ENCODE results near the gene AIF1. TPM values are rescaled to one million over a fixed set of nuclear protein-coding genes. Genes with fewer than 3 reads are reported as not detected.
A peak's percentile ranks its signal among the peaks of the same experiment; 100 is the strongest.

Gene AIF1
- total RNA-seq, 1 experiment from 2014 or later: not detected

DNA sequence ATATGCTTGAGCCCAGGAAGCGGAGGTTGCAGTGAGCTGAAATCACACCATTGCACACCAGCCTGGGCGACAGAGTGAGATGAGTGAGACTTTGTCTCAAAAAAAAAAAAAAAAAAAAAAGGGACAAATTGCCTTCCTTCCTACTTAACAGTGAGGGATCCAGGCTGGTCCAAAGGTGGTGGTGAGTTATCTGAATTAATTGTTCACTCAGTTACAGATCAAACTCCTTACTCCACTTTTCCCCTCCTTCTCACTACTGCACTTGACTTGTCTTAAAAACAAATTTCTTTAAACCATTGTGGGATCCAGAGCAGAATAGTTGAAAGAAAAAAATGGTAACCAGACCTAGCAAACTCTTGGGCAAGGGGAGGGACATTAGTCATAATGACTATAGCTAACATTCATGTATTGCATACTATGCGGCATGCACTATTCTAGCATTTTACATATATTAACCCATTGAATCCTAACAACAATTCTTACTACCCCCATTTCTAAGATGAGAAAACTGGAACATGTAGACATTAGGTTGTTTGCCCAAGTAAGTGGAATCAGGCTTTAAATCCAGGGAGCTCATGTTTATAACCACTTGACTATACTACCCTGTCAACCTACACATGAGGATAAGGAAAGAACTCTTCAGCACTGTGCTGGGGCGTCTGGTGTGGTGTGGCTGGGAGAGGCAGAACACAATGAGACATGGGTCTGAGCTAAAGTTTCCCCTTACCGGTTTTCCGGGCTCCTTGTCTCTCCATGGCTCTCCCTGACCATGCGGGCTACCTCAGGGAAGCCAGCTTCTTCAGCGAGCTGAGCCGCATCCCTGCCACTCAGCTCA, 48.3 kb downstream of the AIF1 start:
- DNase-seq (ENCODE audit: low spot score): no peak

DNA sequence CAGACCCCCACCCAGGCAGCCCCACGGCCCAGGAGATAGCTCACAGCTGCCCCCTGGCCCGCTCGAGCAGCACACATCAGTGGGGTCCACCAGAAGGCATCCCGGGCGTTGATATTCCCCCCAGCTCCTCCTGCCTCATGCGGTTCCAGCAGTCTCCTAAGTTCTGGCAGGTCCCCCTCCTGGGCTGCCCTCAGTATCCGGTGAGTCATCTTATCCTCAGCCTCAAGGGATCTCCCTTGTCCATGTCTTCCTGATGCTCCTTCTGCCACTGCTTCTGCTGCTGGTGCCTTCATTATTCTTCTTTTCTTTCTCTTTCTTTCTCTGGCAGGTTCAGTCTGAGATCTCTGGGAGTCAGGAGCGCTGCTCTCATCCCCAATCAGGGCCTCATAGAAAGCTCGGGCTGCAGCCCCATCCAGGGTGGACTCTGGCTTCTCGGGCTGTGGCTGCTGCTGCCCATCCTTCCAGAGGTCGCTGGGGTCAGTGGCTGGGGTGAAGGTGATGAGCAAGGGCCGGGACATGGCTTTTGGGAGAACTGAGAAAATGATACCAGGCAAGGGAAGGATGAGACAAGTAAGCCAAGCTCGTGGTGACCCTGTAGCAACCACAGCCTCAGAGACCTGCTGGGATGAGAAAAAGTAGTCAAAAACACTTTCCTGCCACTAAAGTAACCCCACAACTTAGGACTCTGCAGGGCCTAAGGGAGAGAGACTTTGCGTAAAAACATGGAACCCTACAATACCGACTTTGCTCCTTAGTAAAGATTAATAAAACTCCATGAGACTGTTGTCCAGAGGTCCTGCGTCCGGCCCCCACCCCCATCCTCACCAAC, 49.1 kb downstream of the AIF1 start:
- peak; percentile 58 for DNase-seq (ENCODE audit: low spot score)

DNA sequence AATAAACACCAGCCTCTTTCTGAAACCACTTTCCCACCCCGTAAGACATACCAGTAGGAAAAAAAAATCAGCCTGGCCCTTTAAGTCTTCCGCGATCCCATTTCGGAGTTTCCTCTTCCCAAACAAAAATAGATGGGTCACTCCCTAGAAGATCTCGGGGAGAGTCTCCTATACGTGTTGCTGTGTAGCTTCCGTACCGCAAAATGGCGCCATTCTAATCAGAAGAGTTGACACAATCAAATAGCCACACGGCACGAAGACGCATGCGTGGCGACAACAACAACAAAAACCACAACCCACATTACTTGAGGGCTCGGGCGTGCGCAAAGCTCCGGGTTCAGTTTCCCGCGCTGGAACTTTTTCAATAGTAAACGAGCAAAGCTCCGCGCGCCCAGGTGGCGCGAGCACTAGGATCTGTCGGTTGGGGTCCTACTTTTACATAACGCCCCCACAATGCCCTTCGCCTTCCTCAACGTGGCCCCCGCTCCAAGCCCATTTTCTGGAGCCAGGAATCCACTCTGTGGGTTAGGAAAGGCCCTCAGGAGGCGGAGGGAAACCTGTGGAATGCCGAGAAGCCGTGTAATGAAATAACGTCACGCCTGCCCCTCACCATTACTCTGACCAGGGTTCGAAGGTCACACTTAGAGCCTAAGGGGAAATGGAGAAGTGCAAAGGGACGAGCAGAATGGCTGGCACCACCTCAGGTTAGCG, 49.9 kb downstream of the AIF1 start, which contains the start of gene GPANK1:
Gene GPANK1 (minus strand): TSS at position 208 of the 711 bp plus-strand sequence. CDS start 519 bp downstream, outside the sequence.
- peak; percentile 97 for DNase-seq (ENCODE audit: low spot score)

DNA sequence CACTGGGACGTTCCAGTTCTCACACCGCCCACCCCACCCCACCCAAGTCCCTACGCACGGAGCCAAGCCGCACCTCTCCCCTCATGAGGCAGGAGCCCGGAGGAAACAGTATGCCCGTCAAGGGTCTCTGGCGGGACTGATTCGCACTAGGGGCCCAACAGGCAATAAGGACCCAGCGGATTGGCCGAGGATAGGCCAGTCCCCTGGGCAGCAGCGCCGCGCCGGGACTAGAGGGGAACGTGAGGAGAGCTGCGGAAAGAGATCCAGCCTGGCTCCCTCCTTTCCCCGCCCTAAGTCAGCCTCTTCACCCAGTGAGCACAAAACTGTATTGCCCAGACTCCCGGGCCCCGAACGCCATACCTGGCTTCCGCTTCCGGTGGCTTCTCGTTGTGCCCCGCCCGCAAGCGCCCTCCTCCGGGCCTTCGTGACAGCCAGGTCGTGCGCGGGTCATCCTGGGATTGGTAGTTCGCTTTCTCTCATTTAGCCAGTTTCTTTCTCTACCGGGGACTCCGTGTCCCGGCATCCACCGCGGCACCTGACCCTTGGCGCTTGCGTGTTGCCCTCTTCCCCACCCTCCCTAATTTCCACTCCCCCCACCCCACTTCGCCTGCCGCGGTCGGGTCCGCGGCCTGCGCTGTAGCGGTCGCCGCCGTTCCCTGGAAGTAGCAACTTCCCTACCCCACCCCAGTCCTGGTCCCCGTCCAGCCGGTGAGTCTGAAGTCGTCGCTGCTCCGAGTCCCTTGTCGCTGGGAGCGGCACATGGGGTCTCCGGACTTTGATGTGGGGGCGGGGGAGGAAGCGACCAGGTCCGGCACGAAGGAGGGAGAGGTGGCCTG, 50.7 kb downstream of the AIF1 start, which contains the start of gene CSNK2B:
Gene CSNK2B (plus strand): TSS at position 580 of the 836 bp plus-strand sequence. CDS start 752 bp downstream, outside the sequence.
- peak; percentile 97 for DNase-seq (ENCODE audit: low spot score)

DNA sequence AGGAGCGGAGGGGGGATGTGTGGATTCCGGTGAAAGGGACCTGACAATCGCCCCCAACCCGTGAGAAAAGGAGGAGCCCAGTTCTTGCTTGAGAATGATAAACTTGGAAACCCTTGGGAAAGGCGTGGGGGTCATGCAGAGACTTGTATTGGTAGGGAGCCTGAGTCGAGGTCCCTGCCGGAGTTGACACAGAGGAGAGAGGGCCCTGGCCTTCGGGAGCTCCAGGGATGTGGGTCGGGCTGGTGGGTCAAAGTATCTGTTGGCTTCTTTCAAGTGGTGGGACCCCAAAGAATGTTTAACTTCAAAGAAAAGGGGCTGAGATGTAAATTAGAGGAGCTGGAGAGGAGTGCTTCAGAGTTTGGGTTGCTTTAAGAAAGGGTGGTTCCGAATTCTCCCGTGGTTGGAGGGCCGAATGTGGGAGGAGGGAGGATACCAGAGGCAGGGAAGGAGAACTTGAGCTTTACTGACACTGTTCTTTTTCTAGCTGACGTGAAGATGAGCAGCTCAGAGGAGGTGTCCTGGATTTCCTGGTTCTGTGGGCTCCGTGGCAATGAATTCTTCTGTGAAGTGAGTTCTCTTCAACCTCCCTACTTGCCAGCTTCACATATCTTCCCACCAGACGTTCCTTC, 51.4 kb downstream of the AIF1 start:
- DNase-seq (ENCODE audit: low spot score): no peak

Other genes with a start within 250 kb of the AIF1 start
- 65.8 and 75.4 TPM in 2 replicates for gene MICA, start 211.6 kb upstream of the AIF1 start, total RNA-seq (2014; rRNA removed; shearing (Covaris generic))
- 12.2 and 14.5 TPM in 2 replicates for gene MICB, start 117.1 kb upstream of the AIF1 start, total RNA-seq (2014; rRNA removed; shearing (Covaris generic))
- not detected in 2 replicates for gene MCCD1, start 86.3 kb upstream of the AIF1 start, total RNA-seq (2014; rRNA removed; shearing (Covaris generic))
- gene DDX39B, start 73.2 kb upstream of the AIF1 start, total RNA-seq (2014; rRNA removed; shearing (Covaris generic)): 580 and 595 TPM in 2 replicates
- gene ATP6V1G2, start 68.6 kb upstream of the AIF1 start, total RNA-seq (2014; rRNA removed; shearing (Covaris generic)): 0.60 TPM in 1 of 2 replicates, not detected in the other
- gene NFKBIL1, start 67.6 kb upstream of the AIF1 start, total RNA-seq (2014; rRNA removed; shearing (Covaris generic)): 12.9 and 13.6 TPM in 2 replicates
- gene LTA, start 42.9 kb upstream of the AIF1 start, total RNA-seq (2014; rRNA removed; shearing (Covaris generic)): not detected in 2 replicates
- gene TNF, start 39.7 kb upstream of the AIF1 start, total RNA-seq (2014; rRNA removed; shearing (Covaris generic)): not detected in 2 replicates
- not detected in 2 replicates for gene LTB, start 32.8 kb upstream of the AIF1 start, total RNA-seq (2014; rRNA removed; shearing (Covaris generic))
- not detected in 2 replicates for gene LST1, start 29.0 kb upstream of the AIF1 start, total RNA-seq (2014; rRNA removed; shearing (Covaris generic))
- not detected in 2 replicates for gene NCR3, start 22.2 kb upstream of the AIF1 start, total RNA-seq (2014; rRNA removed; shearing (Covaris generic))
- gene PRRC2A, start 5.5 kb downstream of the AIF1 start, total RNA-seq (2014; rRNA removed; shearing (Covaris generic)): 26.2 and 36.1 TPM in 2 replicates
- 122 and 138 TPM in 2 replicates for gene BAG6, start 37.4 kb downstream of the AIF1 start, total RNA-seq (2014; rRNA removed; shearing (Covaris generic))
- gene APOM, start 40.7 kb downstream of the AIF1 start, total RNA-seq (2014; rRNA removed; shearing (Covaris generic)): 0.91 and 1.1 TPM in 2 replicates
- 19.3 and 20.8 TPM in 2 replicates for gene C6orf47, start 45.5 kb downstream of the AIF1 start, total RNA-seq (2014; rRNA removed; shearing (Covaris generic))
- gene GPANK1, start 49.8 kb downstream of the AIF1 start, total RNA-seq (2014; rRNA removed; shearing (Covaris generic)): 13.4 and 15.9 TPM in 2 replicates
- 443 and 553 TPM in 2 replicates for gene CSNK2B, start 50.8 kb downstream of the AIF1 start, total RNA-seq (2014; rRNA removed; shearing (Covaris generic))
- gene LY6G5B, start 54.7 kb downstream of the AIF1 start, total RNA-seq (2014; rRNA removed; shearing (Covaris generic)): not detected in 2 replicates
- gene LY6G5C, start 65.8 kb downstream of the AIF1 start, total RNA-seq (2014; rRNA removed; shearing (Covaris generic)): 0.97 TPM in 1 of 2 replicates, not detected in the other
- 28.0 and 34.6 TPM in 2 replicates for gene ABHD16A, start 88.1 kb downstream of the AIF1 start, total RNA-seq (2014; rRNA removed; shearing (Covaris generic))
- not detected in 2 replicates for gene LY6G6F, start 91.6 kb downstream of the AIF1 start, total RNA-seq (2014; rRNA removed; shearing (Covaris generic))
- not detected in 2 replicates for gene LY6G6D, start 100.1 kb downstream of the AIF1 start, total RNA-seq (2014; rRNA removed; shearing (Covaris generic))
- not detected in 2 replicates for gene LY6G6C, start 106.5 kb downstream of the AIF1 start, total RNA-seq (2014; rRNA removed; shearing (Covaris generic))
- gene MPIG6B, start 108.1 kb downstream of the AIF1 start, total RNA-seq (2014; rRNA removed; shearing (Covaris generic)): not detected in 2 replicates
- 75.2 and 101 TPM in 2 replicates for gene DDAH2, start 114.1 kb downstream of the AIF1 start, total RNA-seq (2014; rRNA removed; shearing (Covaris generic))
- 710 and 730 TPM in 2 replicates for gene CLIC1, start 121.3 kb downstream of the AIF1 start, total RNA-seq (2014; rRNA removed; shearing (Covaris generic))
- gene MSH5, start 124.8 kb downstream of the AIF1 start, total RNA-seq (2014; rRNA removed; shearing (Covaris generic)): 5.3 and 10.8 TPM in 2 replicates
- gene SAPCD1, start 147.4 kb downstream of the AIF1 start, total RNA-seq (2014; rRNA removed; shearing (Covaris generic)): 0.21 and 2.8 TPM in 2 replicates
- gene VWA7, start 162.1 kb downstream of the AIF1 start, total RNA-seq (2014; rRNA removed; shearing (Covaris generic)): 0.37 and 2.2 TPM in 2 replicates
- gene VARS1, start 180.5 kb downstream of the AIF1 start, total RNA-seq (2014; rRNA removed; shearing (Covaris generic)): 37.3 and 37.5 TPM in 2 replicates
- 108 and 123 TPM in 2 replicates for gene LSM2, start 191.7 kb downstream of the AIF1 start, total RNA-seq (2014; rRNA removed; shearing (Covaris generic))
- 0.85 and 1.0 TPM in 2 replicates for gene HSPA1L, start 200.0 kb downstream of the AIF1 start, total RNA-seq (2014; rRNA removed; shearing (Covaris generic))
- 29.8 and 31.5 TPM in 2 replicates for gene HSPA1A, start 200.3 kb downstream of the AIF1 start, total RNA-seq (2014; rRNA removed; shearing (Covaris generic))
- gene HSPA1B, start 212.5 kb downstream of the AIF1 start, total RNA-seq (2014; rRNA removed; shearing (Covaris generic)): 84.4 and 109 TPM in 2 replicates
- gene NEU1, start 247.6 kb downstream of the AIF1 start, total RNA-seq (2014; rRNA removed; shearing (Covaris generic)): 91.5 and 101 TPM in 2 replicates

All from H4 (cell line).